HG02981 (cell line): ENCODE measurements around the gene SPATA46.
"Not testable (repeated sequence)": the region's sequence is repeated elsewhere in the genome, so short reads cannot be mapped to it uniquely, and the experiment has no call there.

Experiments
- ATAC-seq: cut with Tn5 transposase; IDR thresholded peaks from one replicate; pipeline ENCODE4 v1.9.1; 2021; ENCODE audit warnings: mild to moderate bottlenecking, moderate library complexity; ENCODE audit not compliant: unreplicated experiment

Gene SPATA46

GRCh38 chr1:162359523-162360236 is 17.0 kb downstream of the SPATA46 start:
- ATAC-seq, result no peak

- ATAC-seq, result no peak
Observed at GRCh38 chr1:162358928-162359327, 17.7 kb downstream of the SPATA46 start.

GRCh38 chr1:162357681-162358266 is 18.9 kb downstream of the SPATA46 start:
- no peak for ATAC-seq

GRCh38 chr1:162353702-162354101 is 23.0 kb downstream of the SPATA46 start:
- no peak for ATAC-seq

GRCh38 chr1:162353078-162353477 is 23.6 kb downstream of the SPATA46 start:
- no peak for ATAC-seq

GRCh38 chr1:162351874-162352273 is 24.8 kb downstream of the SPATA46 start:
- ATAC-seq, result not testable (repeated sequence)

DNA sequence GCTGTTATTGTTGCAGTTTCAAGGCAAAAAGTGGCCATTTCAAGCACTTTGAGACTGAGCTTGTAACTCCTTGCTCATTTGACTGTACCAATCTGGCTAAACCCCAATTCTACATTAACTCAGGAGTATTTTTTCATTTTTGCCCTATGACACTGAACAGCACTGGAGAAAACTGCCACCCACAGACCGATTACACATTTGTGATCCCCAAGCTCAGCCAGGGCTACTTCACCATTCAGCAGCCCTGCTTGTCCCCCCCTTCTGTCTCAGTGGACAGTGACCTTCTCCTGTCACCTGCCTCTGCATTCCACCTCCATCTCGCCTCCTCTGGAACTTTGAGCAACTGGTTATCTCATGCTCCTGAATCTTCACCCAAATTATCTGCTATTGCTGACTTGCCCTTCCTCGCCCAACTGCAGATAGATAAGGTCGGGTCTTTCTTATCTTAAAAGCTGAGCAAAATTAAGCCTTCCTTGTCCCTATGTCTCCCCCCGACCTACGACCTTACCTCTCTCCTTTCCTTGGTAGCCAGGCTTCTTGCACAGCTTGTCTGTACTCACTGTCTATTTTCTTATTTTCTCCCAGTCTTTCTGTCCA is 25.3 kb downstream of the SPATA46 start:
- ATAC-seq, result no peak

- no peak for ATAC-seq
Observed at GRCh38 chr1:162349635-162350330, 26.9 kb downstream of the SPATA46 start.

DNA sequence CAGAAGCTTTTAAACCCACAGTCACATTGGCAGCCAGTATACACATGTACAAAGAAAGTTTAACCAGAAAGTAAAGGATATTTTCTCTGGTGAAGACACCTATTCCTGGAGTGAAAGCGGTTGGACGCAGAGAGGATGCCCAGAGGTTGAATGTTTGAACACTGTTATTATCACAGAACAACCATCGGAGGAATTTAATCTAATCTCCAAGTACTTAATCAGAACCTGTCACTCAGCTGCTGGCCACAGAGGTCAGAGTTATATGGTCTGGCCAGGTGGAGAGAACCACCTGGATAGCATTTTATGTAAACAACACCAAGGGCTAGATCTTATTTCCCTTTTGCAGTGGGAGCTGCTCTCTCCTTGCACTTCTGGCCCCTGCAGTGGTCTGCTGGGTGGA is 29.4 kb downstream of the SPATA46 start:
- no peak for ATAC-seq

GRCh38 chr1:162343470-162343869 is 33.2 kb downstream of the SPATA46 start:
- ATAC-seq, result no peak

DNA sequence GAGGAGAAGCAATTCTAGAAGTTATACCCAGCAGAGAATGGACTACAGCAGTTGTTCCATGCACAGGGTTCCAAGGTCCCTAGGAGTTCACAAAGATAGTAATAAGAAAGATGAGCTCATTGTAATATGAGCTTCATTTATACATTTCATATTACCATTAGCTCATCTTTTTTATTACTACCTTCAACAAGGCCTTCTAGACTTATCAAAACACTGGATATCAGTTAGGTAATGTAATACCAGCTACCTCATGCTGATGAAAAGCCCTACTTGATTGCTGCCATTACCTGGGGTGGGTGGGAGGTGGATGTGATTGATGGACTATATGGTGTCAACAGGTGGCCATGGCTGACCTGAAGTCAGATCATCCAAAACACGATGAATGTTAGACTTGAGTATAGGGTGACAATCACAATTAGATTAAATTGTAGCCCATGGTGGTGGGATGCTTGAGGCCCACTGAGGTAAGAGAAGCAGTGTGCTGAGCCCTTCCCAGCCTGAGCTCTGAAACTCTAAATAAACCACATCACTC is 34.1 kb downstream of the SPATA46 start:
- ATAC-seq, result no peak

DNA sequence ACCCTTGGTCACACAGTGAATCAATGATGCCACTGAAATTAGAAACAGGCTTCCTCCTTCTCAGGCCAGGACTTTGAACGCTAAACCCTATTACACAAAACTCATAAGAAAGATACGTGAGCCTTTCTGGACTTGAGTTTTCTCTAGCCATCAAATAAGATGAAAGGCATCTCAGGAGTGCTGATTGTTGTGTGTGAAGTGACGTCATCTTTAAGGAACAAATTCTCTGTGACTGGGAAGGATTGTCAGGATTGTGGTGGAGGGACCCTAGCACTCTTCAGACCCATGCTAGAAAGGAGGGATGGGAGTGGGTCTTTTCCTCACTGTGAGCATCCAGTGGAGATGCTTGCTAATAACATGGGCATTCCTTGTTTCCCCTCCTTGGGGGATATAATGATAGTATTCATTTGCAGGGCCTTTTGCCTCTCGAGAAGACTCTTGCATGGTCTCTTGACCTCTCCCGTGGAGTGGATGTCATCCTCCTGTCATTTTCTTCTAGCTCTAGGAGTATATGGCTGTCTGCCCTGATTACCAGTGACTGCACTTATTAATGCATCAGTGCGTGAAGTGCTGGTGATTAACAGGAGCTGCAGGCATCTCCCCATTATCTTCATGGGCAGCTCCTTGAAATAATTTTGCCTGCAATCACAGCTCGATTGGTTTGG is 39.9 kb downstream of the SPATA46 start:
- ATAC-seq, result no peak

DNA sequence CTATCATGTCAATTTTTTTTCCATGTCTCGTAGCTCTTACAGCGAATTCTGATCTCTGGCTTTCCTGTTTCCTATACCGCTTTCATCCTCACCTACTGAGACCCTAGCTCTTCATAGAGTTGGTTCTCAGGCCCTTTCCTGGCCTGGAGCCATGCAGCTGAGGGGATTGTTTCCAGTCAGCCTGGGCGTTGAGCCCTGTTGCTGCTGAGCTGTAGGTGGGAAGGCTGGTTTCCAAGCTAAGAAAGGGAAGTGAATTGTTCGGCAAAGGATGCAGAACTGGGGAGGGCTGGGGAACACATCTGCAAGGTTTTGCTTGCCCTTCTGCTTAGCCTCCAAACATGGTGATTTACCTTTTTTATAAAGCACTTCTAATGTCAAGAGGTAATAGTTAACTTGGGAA is 41.5 kb downstream of the SPATA46 start:
- ATAC-seq, result no peak

DNA sequence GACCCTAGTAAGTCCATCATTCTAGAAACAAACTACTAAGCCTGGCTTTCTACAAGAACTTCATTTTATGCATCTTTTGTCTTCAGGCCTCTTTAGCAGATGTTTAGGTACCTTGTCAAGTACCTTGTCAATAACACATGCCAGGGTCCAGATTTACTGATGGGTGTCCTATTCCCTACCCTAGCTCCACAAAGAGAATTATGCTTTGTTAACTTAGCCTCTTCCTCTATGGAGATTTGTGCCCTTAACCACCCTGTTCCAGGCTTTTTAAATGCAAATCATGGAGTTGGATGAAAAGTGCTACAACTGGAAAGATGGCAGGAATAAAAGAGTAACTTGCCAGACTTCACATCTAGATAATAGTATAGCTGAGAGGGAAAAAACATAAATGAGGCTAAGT is 42.7 kb downstream of the SPATA46 start:
- ATAC-seq, result no peak

DNA sequence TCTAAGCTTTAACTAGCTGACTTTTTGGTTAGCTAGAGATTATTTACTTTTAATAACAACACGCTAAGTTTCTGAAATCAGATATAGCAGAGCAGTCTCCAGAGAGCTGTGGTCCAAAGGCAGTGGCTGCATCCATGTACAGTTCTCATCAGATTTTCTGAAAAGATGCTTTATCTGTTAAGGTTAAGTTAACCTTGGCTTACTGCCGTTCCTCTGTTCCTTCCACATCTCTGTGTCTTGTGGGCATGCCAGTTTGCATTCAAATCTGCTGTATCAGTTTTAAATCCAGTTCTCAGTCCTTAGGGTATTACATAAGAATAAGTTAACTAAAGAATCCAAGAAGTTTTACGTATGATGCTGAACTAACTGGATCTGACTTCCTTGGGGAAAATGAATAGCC is 46.8 kb downstream of the SPATA46 start:
- ATAC-seq, result no peak

DNA sequence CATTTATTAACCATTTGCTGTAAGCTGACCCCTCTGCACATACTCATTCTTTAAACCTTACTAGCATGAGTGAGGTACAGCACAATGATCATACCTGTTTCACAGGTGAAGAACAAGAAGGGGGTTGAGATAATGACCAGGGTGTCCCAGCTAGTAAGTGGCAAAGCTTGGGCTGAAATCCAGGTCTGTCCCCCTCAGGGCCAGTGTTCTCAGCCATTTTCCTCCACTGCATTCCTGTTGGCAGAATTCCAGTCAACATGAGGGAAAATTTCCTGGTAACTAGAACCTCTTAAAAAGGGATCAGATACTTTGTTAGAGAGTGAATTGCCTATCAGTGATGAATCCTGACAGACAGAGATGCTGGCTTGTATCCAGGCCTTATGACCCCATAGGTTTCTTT is 48.1 kb downstream of the SPATA46 start:
- no peak for ATAC-seq

GRCh38 chr1:162327788-162328165 is 48.9 kb downstream of the SPATA46 start:
- ATAC-seq, result no peak

DNA sequence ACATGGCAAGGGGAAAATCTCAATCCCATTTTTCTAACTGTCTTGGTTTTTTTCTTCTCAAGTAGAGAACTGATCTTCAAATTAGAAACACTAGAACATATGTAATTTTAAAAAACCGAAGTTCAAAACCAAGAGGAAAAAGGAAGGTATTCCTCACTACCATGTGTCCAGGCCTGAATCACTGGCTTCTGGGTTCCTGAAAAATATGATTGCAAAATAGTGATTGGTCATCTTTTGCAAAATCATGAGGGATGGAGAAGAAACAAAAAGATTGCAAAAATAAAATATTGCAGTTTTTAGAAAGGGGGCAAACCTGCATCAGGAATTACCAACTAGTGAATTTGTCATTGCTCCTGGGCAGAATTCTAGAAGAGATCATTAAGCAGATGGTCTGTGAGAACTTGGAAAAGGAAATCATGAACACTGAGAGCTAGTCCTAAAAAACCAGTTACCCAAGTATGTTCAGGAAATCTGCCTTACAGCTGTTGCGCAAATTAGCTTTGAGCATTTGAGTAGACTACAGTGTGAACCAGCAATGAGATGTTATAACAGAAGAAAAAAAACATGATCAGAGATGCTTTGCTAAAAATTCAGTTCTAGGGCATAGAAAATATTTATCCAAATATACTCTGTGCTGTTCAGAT is 49.4 kb downstream of the SPATA46 start:
- no peak for ATAC-seq

GRCh38 chr1:162326559-162326958 is 50.1 kb downstream of the SPATA46 start:
- ATAC-seq, result no peak

GRCh38 chr1:162324396-162324795 is 52.3 kb downstream of the SPATA46 start:
- ATAC-seq, result no peak
